Neural cell (in vitro differentiated cells): ENCODE data around the gene SLFNL1.

Experiments
- CTCF ChIP-seq: fragments of 450-650 bp; IDR thresholded peaks from 2 replicates; pipeline ENCODE4 v1.5.1; 2014; ENCODE audit warnings: antibody characterized with exemption, mild to moderate bottlenecking, moderate library complexity; ENCODE audit not compliant: poor library complexity, severe bottlenecking
- POLR2AphosphoS5 ChIP-seq: IDR thresholded peaks from 2 replicates; pipeline ENCODE4 v1.6.1; 2012
- RAD21 ChIP-seq: fragments of 450-650 bp; conservative IDR thresholded peaks from 2 replicates; pipeline ENCODE4 v1.6.1; 2014; ENCODE audit warnings: antibody characterized with exemption, mild to moderate bottlenecking, moderate library complexity
- REST ChIP-seq: IDR thresholded peaks from 2 replicates; pipeline ENCODE4 v1.6.1; 2012; ENCODE audit warnings: borderline replicate concordance
- TAF1 ChIP-seq: IDR thresholded peaks from 2 replicates; pipeline ENCODE4 v1.6.1; 2012; ENCODE audit warnings: low read depth

DNA sequence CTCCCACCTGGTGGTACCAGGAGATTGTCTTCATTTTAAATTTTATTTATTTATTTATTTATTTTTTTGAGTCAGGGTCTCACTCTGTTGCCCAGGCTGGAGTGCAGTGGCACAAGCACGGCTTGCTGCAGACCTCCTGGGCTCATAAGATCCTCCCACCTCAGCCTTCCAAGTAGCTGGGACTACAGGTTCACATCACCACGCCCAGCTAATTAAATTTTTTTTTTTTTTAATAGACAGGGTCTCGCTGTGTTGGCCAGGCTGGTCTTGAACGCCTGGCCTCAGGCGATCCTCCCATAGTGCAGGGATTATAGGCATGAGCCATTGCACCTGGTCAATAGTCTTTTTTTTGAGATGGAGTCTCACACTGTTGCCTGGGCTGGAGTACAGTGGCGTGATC lies 8.5 kb downstream of the SLFNL1 start:
- TF ChIP-seq RAD21 (no peak), CTCF (no peak), TAF1 (no peak), REST (no peak), POLR2AphosphoS5 (no peak)
